GM12878 (cell line): ENCODE measurements around the gene NEAT1. TPM values are rescaled to one million over a fixed set of nuclear protein-coding genes. Genes with fewer than 3 reads are reported as not detected.

ENCODE experiments used
- ATF7 ChIP-seq: fragments of 450-650 bp; IDR thresholded peaks from 2 replicates; pipeline ENCODE4 v1.6.1; 2016; ENCODE audit warnings: low read depth, mild to moderate bottlenecking
- CEBPZ ChIP-seq: fragments of 150-350 bp; IDR thresholded peaks from 2 replicates; pipeline ENCODE4 v1.6.1; 2016; ENCODE audit warnings: low read depth, low read length
- E4F1 ChIP-seq: fragments of 450-650 bp; IDR thresholded peaks from 2 replicates; pipeline ENCODE4 v1.6.1; 2018; ENCODE audit warnings: borderline replicate concordance, mild to moderate bottlenecking; ENCODE audit not compliant: partially characterized antibody
- MYC ChIP-seq: IDR thresholded peaks from 2 replicates; pipeline ENCODE4 v1.6.1; 2011; ENCODE audit warnings: mild to moderate bottlenecking, low read length, moderate library complexity, inconsistent platforms; ENCODE audit not compliant: insufficient read depth, insufficient replicate concordance, insufficient read length, severe bottlenecking
- RAD21 ChIP-seq: IDR thresholded peaks from 2 replicates; pipeline ENCODE4 v1.6.1; 2011; ENCODE audit warnings: mild to moderate bottlenecking, low read depth, low read length, moderate library complexity; ENCODE audit not compliant: insufficient read depth
- SMC3 ChIP-seq: IDR thresholded peaks from 2 replicates; pipeline ENCODE4 v1.6.1; 2011; ENCODE audit warnings: low read length, improper control_type of control experiment, borderline replicate concordance
- TAF1 ChIP-seq: IDR thresholded peaks from 2 replicates; pipeline ENCODE4 v1.6.1; 2011; ENCODE audit warnings: mild to moderate bottlenecking, low read depth, low read length, borderline replicate concordance
- USF2 ChIP-seq: IDR thresholded peaks from 2 replicates; pipeline ENCODE4 v1.6.1; 2011; ENCODE audit warnings: low read depth, low read length, improper control_type of control experiment, borderline replicate concordance
- ZBED1 ChIP-seq: IDR thresholded peaks from 2 replicates; pipeline ENCODE4 v1.6.1; 2016; ENCODE audit warnings: borderline replicate concordance
- ZBTB33 ChIP-seq: fragments of 450-650 bp; IDR thresholded peaks from 2 replicates; pipeline ENCODE4 v1.6.1; 2017; ENCODE audit warnings: mild to moderate bottlenecking
- polyA plus RNA-seq, 11 experiments: library from polyadenylated mRNA; depleted of rRNA in 4 of 11; unstranded in 6 of 11; stranded (reverse) in 5 of 11; fragments of >200 nt; fragmentation: Nextera tagmentation in 4 of 11; fragmentation: Illumina TruSeq in 1 of 11; extraction: Ambion mirVana in 4 of 11; extraction: Trizol in 1 of 11; gene quantifications; 1 replicate in 1 of 11; 2 replicates in 10 of 11; pipeline versions ENCODE4 v1.2.1 to v1.2.3, GENCODE V29; 2011 to 2016; ENCODE audit warnings: inconsistent platforms in 2 of 11, missing spikeins in 2 of 11, low read depth in 1 of 11
- total RNA-seq, 4 experiments: library from RNA; depleted of rRNA in 3 of 4; stranded (reverse); fragments of >200 nt in 3 of 4; fragmentation: Illumina TruSeq in 1 of 4; extraction: Trizol in 1 of 4; gene quantifications; 2 replicates each; pipeline versions ENCODE4 v1.2.1 to v1.2.3, GENCODE V29; 2013 to 2021

NEAT1 gene
- total and polyA plus RNA-seq, 10 of the 15 experiments (the other 5 are each of a cell fraction or from before 2014, with no cell fraction given), result 13.6 to 328 (median 69.4) TPM

GRCh38 chr11:65422633-65423515 is at the start of gene NEAT1 (continued):
- TF ChIP-seq E4F1, result no peak
- TF ChIP-seq RAD21, result no peak
- no peak; the same call in 1 of the 2 replicates for TF ChIP-seq ATF7
- no peak for TF ChIP-seq MYC
- TF ChIP-seq TAF1, result peak; percentile 100
- TF ChIP-seq CEBPZ, result peak; percentile 61; the same call in 1 of the 2 replicates
- TF ChIP-seq ZBTB33, result 0 out of 2 replicates have a peak, but pooled peaks have one; percentile 1
- TF ChIP-seq SMC3, result peak; percentile 26; the same call in 1 of the 2 replicates
- no peak for TF ChIP-seq USF2
- TF ChIP-seq ZBED1, result peak; percentile 99
